Karpas-422 (cell line): ENCODE results near the gene HOXD1. TPM values are rescaled to one million over a fixed set of nuclear protein-coding genes. Genes with fewer than 3 reads are reported as not detected.

ENCODE experiments used
- DNase-seq: peaks from one replicate; pipeline ENCODE4 v3.0.0-alpha.2; 2015
- H2AFZ ChIP-seq: fragments of 200-600 bp; sonication (generic); 2 replicates; pipeline ENCODE4 v1.6.1; 2014; ENCODE audit warnings: antibody characterized with exemption, low read length, mixed read lengths
- H3K27ac ChIP-seq: fragments of 200-600 bp; sonication (generic); 2 replicates; pipeline ENCODE4 v1.5.1; 2014; ENCODE audit warnings: mild to moderate bottlenecking, low read length, moderate library complexity
- H3K27me3 ChIP-seq: fragments of 200-600 bp; sonication (generic); 2 replicates; pipeline ENCODE4 v1.6.1; 2014; ENCODE audit warnings: low read length, mixed read lengths
- H3K36me3 ChIP-seq: fragments of 200-600 bp; sonication (generic); 2 replicates; pipeline ENCODE4 v1.6.1; 2014; ENCODE audit warnings: low read length, mixed read lengths; ENCODE audit not compliant: insufficient read depth
- H3K4me1 ChIP-seq: fragments of 200-600 bp; sonication (generic); 2 replicates; pipeline ENCODE4 v1.6.1; 2014; ENCODE audit warnings: mild to moderate bottlenecking, low read length, mixed read lengths
- H3K4me2 ChIP-seq: fragments of 200-600 bp; sonication (generic); 2 replicates; pipeline ENCODE4 v1.6.1; 2014; ENCODE audit warnings: low read length, low read depth, mild to moderate bottlenecking; ENCODE audit not compliant: poor library complexity, severe bottlenecking
- H3K4me3 ChIP-seq: fragments of 200-600 bp; sonication (generic); 2 replicates; pipeline ENCODE4 v1.5.1; 2014; ENCODE audit warnings: mild to moderate bottlenecking, antibody characterized with exemption, low read length, mixed read lengths
- H3K79me2 ChIP-seq: fragments of 200-600 bp; sonication (generic); 2 replicates; pipeline ENCODE4 v1.6.1; 2014; ENCODE audit warnings: mild to moderate bottlenecking, low read length, mixed read lengths
- H3K9ac ChIP-seq: fragments of 200-600 bp; sonication (generic); 2 replicates; pipeline ENCODE4 v1.6.0; 2014; ENCODE audit warnings: low read length
- H3K9me2 ChIP-seq: fragments of 200-600 bp; sonication (generic), shearing (Covaris generic); replicated peaks from 2 replicates; pipeline ENCODE4 v1.6.0; 2014; ENCODE audit warnings: mild to moderate bottlenecking, low read length, moderate library complexity; ENCODE audit not compliant: insufficient read depth
- H3K9me3 ChIP-seq: fragments of 300-700, 200-600 bp; sonication (generic); 2 replicates; pipeline ENCODE4 v1.6.1; 2014; ENCODE audit warnings: low read length, mixed read lengths
- H4K20me1 ChIP-seq: fragments of 200-600 bp; sonication (generic); 2 replicates; pipeline ENCODE4 v1.6.1; 2014; ENCODE audit warnings: mild to moderate bottlenecking, antibody characterized with exemption, low read length, low read depth; ENCODE audit not compliant: insufficient read depth
- total RNA-seq: library from RNA; depleted of rRNA; stranded (reverse); fragments of >200 nt; shearing (Covaris generic); gene quantifications from 2 replicates; pipeline ENCODE4 v1.2.3, GENCODE V29; 2014; ENCODE audit warnings: low replicate concordance

HOXD1 gene
- total RNA-seq, 1 experiment from 2014 or later = not detected

DNA sequence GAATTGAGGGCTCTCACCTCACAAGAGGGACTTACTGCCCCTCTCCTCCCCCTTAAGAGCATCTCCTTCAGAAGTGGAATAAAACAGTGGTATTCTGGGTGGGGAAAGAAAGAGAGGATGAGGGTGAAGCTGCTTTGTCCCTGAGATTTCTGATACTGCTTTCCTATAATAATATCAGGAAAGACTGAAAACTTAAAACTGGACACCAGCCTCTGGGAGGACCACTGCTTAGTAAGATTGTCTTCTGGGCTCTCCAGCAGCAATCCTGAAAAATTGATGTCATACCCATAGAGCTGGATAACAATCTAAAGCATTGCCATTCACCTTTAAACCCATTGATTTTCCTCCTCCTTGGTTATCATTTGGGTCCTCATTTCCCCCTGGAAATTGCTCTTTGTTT lies 41.8 kb upstream of the HOXD1 start:
- Histone ChIP-seq H3K4me1 (no peaks in the 10 kb centered on the region), H3K9me3 (no peaks in the 10 kb centered on the region), H3K9ac (no peak overlapping the region), H3K4me3 (no peak overlapping the region), H4K20me1 (no peaks in the 10 kb centered on the region), H3K36me3 (no peaks in the 10 kb centered on the region), H3K9me2 (no peaks in the 10 kb centered on the region), H3K27me3 (no peaks in the 10 kb centered on the region), H3K79me2 (no peaks in the 10 kb centered on the region), H3K4me2 (no peak overlapping the region), H3K27ac (no peak overlapping the region), H2AFZ (no peak overlapping the region)
- no peak for DNase-seq

DNA sequence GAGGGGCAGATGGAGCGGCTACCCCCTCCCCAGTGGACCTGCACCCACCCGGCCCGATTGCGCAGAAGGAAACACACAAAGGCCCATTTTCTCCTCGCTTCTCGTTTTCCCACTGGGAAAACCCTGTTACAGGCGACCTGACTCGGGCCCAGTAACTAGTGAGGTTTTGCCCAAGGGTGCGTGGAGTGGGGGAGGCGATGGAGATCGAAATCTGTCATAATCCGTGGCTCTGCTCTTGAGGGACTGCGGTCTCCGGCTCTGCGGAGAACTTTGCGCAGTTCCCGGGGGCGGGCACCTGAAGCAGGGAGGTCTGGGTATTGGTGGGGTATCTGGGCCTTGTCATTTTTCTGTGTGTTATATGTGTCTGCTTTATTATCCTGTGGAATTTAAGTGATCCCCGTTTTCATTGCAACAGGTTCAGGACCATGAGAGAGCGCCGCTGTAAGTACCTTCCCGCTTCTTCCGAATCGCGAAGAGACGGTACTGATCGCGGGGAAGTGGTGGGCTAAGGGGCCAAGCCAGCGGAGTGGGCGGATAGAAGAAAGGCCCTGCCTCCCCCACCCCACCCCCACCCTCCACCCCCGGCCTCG lies 41.2 kb upstream of the HOXD1 start:
- Histone ChIP-seq H3K27ac (no peak overlapping the region), H3K9ac (no peak overlapping the region), H3K4me1 (no peaks in the 10 kb centered on the region), H3K9me3 (no peaks in the 10 kb centered on the region), H3K9me2 (no peaks in the 10 kb centered on the region), H3K36me3 (no peaks in the 10 kb centered on the region), H3K27me3 (no peaks in the 10 kb centered on the region), H3K79me2 (no peaks in the 10 kb centered on the region), H3K4me2 (no peak overlapping the region), H4K20me1 (no peaks in the 10 kb centered on the region), H2AFZ (no peak overlapping the region), H3K4me3 (no peak overlapping the region)
- DNase-seq = no peak

DNA sequence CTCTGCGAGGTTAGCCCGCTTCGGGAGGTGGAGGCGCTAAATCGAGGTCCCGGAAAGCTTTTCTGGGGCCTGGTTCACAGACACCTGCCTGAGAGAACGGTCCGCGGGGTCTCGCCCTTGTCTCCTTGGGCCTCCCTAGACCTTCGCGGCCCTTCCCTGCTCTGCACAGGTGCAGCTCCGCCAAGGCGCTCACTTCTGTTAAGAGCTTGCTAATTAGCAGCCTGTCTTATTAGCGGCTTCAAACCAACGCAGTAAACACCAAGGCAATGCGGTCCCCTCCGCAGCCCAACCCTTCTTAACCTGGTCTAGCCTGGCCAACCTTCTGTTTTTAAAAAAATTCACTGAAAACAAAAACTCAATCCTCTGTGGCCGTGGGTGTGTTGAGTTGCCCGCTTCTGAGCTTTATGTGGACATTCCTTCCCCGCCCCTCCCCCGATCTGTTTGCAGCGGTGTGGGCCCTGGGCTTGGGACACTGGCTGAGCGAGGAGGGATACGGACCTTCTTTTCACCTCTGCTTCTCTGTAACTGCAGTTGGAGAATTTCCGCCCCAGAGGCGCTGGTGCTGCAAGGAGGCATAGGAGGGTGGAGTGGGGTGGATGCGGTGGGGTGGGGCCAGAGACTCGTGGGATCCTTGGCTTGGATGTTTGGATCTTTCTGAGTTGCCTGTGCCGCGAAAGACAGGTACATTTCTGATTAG lies 40.5 kb upstream of the HOXD1 start:
- no peaks in the 10 kb centered on the region for H3K9me3 ChIP-seq
- no peak overlapping the region for H3K27ac ChIP-seq
- H2AFZ ChIP-seq = no peak overlapping the region
- no peak overlapping the region for H3K9ac ChIP-seq
- H3K4me3 ChIP-seq = no peak overlapping the region
- H3K27me3 ChIP-seq = no peaks in the 10 kb centered on the region
- H3K4me1 ChIP-seq = no peaks in the 10 kb centered on the region
- no peak for DNase-seq
- H3K9me2 ChIP-seq = no peaks in the 10 kb centered on the region
- H4K20me1 ChIP-seq = no peaks in the 10 kb centered on the region
- no peak overlapping the region for H3K4me2 ChIP-seq
- H3K36me3 ChIP-seq = no peaks in the 10 kb centered on the region
- H3K79me2 ChIP-seq = no peaks in the 10 kb centered on the region

DNA sequence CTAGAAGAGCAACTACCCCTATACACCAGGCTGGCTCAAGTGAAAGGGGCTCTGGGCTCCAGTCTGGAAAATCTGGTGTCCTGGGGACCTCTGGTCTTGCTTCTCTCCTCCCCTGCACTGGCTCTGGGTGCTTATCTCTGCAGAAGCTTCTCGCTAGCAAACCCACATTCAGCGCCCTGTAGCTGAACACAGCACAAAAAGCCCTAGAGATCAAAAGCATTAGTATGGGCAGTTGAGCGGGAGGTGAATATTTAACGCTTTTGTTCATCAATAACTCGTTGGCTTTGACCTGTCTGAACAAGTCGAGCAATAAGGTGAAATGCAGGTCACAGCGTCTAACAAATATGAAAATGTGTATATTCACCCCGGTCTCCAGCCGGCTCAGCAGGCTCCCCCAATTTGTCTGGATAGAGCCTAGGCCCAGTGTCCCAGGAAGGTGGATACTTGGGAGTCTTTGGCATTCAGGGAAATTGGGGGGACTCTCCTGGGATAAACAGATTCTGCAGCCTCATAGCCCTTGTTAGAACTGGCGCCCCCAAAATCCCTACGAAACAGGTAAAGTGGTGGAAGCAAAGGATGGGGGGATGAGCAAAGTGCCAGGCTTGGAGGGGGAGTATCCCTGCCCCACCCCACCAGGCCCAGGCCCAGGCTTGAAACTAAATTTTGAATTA lies 39.6 kb upstream of the HOXD1 start:
- Histone ChIP-seq H3K9ac (no peak overlapping the region), H3K4me3 (no peak overlapping the region), H3K9me2 (no peaks in the 10 kb centered on the region), H3K9me3 (no peaks in the 10 kb centered on the region), H3K79me2 (no peaks in the 10 kb centered on the region), H3K4me2 (no peak overlapping the region), H3K27ac (no peak overlapping the region), H3K36me3 (no peaks in the 10 kb centered on the region), H3K27me3 (no peaks in the 10 kb centered on the region), H4K20me1 (no peaks in the 10 kb centered on the region), H3K4me1 (no peaks in the 10 kb centered on the region), H2AFZ (no peak overlapping the region)
- no peak for DNase-seq

DNA sequence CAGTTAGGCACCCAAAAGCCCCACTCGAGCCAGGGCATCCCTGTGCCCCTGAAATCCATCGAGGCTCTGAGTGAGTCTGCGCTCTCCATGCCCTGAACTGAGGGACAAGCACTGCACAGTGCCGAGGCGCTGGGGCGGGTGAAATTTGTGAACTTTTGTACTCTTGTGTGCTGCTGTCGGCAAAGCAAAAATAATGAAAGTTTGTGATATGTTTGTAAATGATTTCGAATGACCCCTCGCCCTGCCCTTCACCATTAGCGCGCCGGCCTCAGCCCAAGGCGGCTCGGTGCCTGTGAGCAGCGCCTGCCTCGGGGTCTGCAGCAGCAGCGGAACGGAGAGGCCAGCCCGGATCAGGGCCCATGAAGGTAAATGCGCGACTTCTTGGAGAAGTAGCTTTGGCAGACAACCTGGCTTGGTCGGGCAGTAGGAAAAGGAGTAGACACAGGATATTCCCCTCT lies 39.0 kb upstream of the HOXD1 start:
- H3K9ac ChIP-seq = no peak overlapping the region
- DNase-seq = no peak
- no peaks in the 10 kb centered on the region for H3K9me2 ChIP-seq
- no peak overlapping the region for H3K4me2 ChIP-seq
- no peaks in the 10 kb centered on the region for H4K20me1 ChIP-seq
- no peak overlapping the region for H3K4me3 ChIP-seq
- H3K4me1 ChIP-seq = no peaks in the 10 kb centered on the region
- no peak overlapping the region for H3K27ac ChIP-seq
- no peaks in the 10 kb centered on the region for H3K27me3 ChIP-seq
- H3K79me2 ChIP-seq = no peaks in the 10 kb centered on the region
- H2AFZ ChIP-seq = no peak overlapping the region
- H3K36me3 ChIP-seq = no peaks in the 10 kb centered on the region
- H3K9me3 ChIP-seq = no peaks in the 10 kb centered on the region

DNA sequence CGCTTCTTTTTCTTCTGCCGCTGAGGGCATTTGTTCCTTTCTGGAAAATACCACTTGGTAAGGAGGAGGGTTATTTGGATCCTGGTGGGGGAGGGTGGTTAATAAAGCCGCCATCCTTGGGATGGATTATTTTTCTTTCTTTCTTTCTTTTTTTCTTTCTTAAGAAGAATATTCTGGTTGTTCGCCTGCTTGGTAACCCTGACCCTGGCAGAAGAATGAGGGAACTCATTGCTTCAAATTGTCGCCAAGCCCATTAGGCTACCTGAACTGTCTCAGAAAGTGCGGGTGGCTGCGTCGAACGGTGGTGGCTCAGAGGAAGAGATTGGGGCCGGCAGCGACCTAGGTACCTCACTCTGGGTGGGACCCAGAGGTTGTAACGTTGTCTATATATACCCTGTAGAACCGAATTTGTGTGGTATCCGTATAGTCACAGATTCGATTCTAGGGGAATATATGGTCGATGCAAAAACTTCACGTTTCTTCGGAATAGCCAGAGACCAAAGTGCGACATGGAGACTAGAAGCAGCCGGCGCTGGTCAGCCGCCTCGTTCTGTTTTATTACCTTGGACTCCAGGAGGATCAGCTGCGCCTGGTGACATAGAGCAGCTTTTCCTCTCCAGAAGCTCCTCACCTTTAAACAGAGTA lies 38.4 kb upstream of the HOXD1 start:
- Histone ChIP-seq H3K4me1 (no peaks in the 10 kb centered on the region), H2AFZ (no peak overlapping the region), H4K20me1 (no peaks in the 10 kb centered on the region), H3K27ac (no peak overlapping the region), H3K36me3 (no peaks in the 10 kb centered on the region), H3K4me2 (no peak overlapping the region), H3K79me2 (no peaks in the 10 kb centered on the region), H3K9me3 (no peaks in the 10 kb centered on the region), H3K27me3 (no peaks in the 10 kb centered on the region), H3K9me2 (no peaks in the 10 kb centered on the region), H3K4me3 (no peak overlapping the region), H3K9ac (no peak overlapping the region)
- no peak for DNase-seq

DNA sequence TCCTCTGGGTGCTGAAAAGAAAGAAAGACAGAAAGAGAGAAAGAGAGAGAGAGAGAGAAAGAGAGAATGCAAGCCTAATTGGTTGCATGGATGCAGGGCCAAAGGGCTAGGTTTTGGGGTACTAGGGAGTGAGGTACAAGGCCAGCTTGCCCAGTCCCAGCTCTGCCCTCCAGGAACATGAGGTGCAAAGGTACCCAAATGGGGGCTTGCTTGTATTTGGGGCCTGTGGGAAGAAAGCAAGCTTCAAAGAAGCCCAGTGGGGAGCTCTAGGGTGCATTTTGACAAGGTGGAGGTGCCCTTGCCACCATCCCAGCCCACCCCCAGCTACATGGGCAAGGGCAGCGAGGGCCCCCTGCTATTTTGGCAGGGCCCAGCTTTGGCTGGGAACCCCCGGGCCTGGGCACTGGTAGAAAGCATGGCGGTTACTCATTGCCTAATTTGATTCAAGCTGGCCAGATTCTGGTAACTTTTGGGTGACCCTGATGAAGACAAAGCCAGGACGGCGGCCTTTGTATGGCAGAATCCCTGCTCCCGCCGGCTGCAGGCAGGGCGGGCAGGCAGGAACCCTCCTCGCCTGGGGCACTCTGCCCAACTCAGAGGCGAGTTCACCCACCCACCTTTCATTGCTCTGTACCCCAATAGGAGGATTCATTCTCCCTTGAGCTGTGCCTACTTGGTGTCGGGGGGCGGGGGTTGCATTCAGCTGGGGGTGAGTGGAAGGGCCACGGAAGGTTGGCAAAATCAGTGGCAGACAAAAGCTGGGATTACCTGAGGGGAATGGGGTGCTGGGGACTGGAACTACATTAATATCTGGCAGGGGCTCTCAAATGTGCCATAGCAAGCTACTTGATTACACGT lies 37.7 kb upstream of the HOXD1 start:
- Histone ChIP-seq H4K20me1 (no peaks in the 10 kb centered on the region), H3K4me1 (no peaks in the 10 kb centered on the region), H3K27ac (no peak overlapping the region), H3K27me3 (no peaks in the 10 kb centered on the region), H2AFZ (no peak overlapping the region), H3K9me2 (no peaks in the 10 kb centered on the region), H3K4me2 (no peak overlapping the region), H3K36me3 (no peaks in the 10 kb centered on the region), H3K4me3 (no peak overlapping the region), H3K9me3 (no peaks in the 10 kb centered on the region), H3K79me2 (no peaks in the 10 kb centered on the region), H3K9ac (no peak overlapping the region)
- no peak for DNase-seq
